Mucosa of descending colon (tissue), 3 donors: ENCODE measurements around the gene KLF15. TPM values are rescaled to one million over a fixed set of nuclear protein-coding genes. Genes with fewer than 3 reads are reported as not detected.
A peak's percentile ranks its signal among the peaks of the same experiment; 100 is the strongest.

ENCODE experiments used
- ATAC-seq: fragments of 200-7000 bp; cut with Tn5 transposase; one replicate; pipeline ENCODE4 v1.9.1; 2020; ENCODE audit warnings: mild to moderate bottlenecking, moderate library complexity
- DNase-seq, 3 donors: peaks; one replicate each; pipeline ENCODE4 v3.0.0-alpha.2; 2020
- H3K36me3 ChIP-seq: fragments of 200-600 bp; one replicate; pipeline ENCODE4 v1.8.0; 2021; ENCODE audit warnings: low read depth, mild to moderate bottlenecking
- H3K4me1 ChIP-seq: fragments of 200-600 bp; one replicate; pipeline ENCODE4 v1.8.0; 2021; ENCODE audit warnings: low read depth, mild to moderate bottlenecking
- H3K4me3 ChIP-seq: fragments of 200-600 bp; one replicate; pipeline ENCODE4 v1.8.0; 2021; ENCODE audit warnings: mild to moderate bottlenecking
- H3K9me3 ChIP-seq: fragments of 200-600 bp; one replicate; pipeline ENCODE4 v1.8.0; 2021; ENCODE audit warnings: mild to moderate bottlenecking
- intact Hi-C, 2 donors: fragments of 100-400 bp; cut with DNase I in 1 of 2; cut with micrococcal nuclease in 1 of 2; formaldehyde crosslinking; loops; one replicate each; pipeline versions ENCODE4 v1.11.0 to v1.11.1; 2022; cut with DNase I, micrococcal nuclease
- total RNA-seq, 3 donors: library from RNA; stranded (reverse); fragmentation: NEBNext Ultra II Directional in 2 of 3; extraction: Animal tissue kit (Norgen Biotek cat#: 25700) in 2 of 3; gene quantifications; one replicate each; pipeline versions ENCODE4 v1.2.1 to v1.2.4, GENCODE V29; 2021 to 2023
- TF ChIP-seq, protein P1 (sequence below): fragments of 200-600 bp; IDR thresholded peaks from one replicate; pipeline ENCODE4 v1.8.0; 2022; ENCODE audit warnings: antibody characterized with exemption, mild to moderate bottlenecking
- donor health status: DM: no; HTN: no; CAD: no; lungs with moderate emphysema.
- donor health status: DM: no; HTN: no; CAD: no.
- donor health status: DM: no; HTN: yes; CAD: no.

KLF15 gene
- total RNA-seq, 3 donors from 2014 or later = 1.3 to 21.9 (median 2.0) TPM

DNA sequence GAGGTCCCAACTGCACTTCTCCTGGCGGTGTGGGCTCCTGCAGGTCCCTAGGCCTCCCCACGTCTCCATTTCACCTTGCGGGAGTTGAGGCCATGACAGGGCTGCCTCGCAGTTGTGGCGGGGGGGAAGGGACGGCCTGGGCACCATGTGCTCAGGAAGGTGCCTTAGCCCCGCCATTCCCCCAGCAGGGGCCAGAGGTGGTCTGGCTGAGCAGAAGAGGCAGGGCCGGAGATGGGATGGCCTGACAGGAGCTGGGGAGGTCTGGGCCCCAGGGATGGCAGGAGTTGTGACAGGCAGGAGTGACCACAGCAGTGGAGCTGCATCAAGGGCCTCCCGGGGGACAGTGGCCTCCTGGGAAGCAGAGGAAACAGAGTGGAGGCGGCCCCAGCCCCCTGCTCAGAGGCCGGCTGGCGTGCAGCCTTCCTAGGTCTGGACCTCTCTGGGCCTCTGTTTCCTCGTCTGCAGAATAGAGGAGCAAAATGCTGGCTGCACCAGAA lies 18.7 kb upstream of the KLF15 start:
- intact Hi-C loops = no loop called here
- DNase-seq (no peak), ATAC-seq (no peak)
- TF ChIP-seq, protein P1, sequence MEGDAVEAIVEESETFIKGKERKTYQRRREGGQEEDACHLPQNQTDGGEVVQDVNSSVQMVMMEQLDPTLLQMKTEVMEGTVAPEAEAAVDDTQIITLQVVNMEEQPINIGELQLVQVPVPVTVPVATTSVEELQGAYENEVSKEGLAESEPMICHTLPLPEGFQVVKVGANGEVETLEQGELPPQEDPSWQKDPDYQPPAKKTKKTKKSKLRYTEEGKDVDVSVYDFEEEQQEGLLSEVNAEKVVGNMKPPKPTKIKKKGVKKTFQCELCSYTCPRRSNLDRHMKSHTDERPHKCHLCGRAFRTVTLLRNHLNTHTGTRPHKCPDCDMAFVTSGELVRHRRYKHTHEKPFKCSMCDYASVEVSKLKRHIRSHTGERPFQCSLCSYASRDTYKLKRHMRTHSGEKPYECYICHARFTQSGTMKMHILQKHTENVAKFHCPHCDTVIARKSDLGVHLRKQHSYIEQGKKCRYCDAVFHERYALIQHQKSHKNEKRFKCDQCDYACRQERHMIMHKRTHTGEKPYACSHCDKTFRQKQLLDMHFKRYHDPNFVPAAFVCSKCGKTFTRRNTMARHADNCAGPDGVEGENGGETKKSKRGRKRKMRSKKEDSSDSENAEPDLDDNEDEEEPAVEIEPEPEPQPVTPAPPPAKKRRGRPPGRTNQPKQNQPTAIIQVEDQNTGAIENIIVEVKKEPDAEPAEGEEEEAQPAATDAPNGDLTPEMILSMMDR = no peak
- Histone ChIP-seq H3K36me3 (no peaks in the 10 kb centered on the region), H3K4me3 (no peak overlapping the region), H3K4me1 (no peaks in the 10 kb centered on the region), H3K9me3 (no peaks in the 10 kb centered on the region)

DNA sequence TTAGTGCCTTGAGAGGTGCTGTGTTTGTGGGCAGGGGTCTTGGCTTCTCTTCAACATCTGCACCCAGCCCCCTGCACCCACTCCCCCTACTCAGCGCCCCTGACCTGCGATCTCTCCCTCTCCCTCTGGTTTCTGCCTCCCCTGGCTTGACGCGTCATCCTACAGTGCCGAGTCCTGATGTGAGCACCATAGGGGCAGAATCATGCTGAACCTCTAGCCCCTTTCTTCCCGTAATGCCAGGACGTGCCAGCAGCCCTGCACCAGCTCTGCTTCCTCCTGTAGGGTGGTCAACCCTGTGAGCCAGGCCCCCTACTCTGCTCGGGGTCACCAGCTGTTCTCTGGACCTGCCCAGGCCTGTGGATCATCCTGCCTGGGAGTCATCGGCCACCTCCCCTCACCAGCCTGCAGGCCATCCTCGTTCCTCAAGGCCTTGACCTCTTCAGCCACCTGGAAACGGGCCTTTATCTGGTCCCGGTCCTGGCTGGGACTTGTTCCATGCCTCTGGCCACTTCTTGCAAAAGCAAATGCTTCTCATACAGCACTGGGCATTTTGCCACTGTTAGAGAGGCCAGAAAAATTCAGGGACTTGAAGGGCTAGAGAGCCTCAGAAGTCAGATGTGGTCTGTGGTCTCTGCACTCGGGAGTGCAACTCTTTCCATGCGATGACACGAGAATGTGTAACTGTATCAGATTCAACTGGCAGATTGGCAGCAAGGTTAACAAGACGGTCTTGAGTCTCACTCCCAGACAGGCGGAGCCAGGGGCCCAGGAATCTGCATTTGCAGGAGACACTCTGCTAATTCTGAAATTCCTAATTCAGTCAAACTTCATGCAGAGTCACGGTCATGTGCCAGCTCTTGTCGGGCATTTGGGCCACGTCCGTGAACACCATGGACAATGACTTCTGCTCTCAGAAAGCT lies 16.7 kb upstream of the KLF15 start:
- H3K9me3 ChIP-seq = no peaks in the 10 kb centered on the region
- H3K36me3 ChIP-seq = no peaks in the 10 kb centered on the region
- intact Hi-C loops = no loop called here
- ATAC-seq (no peak), DNase-seq (peak in 1 of 3 donors; percentile 26)
- TF ChIP-seq, protein P1 = no peak
- no peak overlapping the region for H3K4me3 ChIP-seq
- H3K4me1 ChIP-seq = no peaks in the 10 kb centered on the region

DNA sequence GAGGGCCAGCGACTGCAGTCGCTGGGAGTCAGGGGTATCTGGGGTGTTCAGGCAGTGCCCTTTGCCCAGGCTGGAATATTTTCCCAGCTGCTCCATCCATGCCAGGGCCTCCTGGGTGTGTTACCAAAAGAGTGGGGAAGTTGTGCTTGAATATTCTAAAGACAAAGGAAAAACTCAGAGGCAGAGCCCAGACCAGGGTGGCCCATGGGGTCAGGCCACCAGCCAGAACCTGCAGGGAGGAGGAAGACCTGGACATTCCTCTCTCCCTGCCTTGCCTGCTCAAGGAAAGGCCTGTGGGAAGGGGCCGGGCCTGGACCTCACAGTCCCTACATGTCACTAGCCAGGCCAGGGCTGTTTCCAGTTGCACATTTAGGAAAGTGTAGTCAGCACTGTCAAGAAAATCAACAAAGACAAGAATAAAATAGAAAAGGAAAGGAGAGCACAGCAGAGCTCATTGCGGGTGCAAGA lies 16.0 kb upstream of the KLF15 start:
- TF ChIP-seq, protein P1 = no peak
- Histone ChIP-seq H3K4me1 (no peaks in the 10 kb centered on the region), H3K9me3 (no peaks in the 10 kb centered on the region), H3K36me3 (no peaks in the 10 kb centered on the region), H3K4me3 (no peak overlapping the region)
- intact Hi-C loops = no loop called here
- DNase-seq = peak in 1 of 3 donors; percentile 17
- ATAC-seq = no peak

DNA sequence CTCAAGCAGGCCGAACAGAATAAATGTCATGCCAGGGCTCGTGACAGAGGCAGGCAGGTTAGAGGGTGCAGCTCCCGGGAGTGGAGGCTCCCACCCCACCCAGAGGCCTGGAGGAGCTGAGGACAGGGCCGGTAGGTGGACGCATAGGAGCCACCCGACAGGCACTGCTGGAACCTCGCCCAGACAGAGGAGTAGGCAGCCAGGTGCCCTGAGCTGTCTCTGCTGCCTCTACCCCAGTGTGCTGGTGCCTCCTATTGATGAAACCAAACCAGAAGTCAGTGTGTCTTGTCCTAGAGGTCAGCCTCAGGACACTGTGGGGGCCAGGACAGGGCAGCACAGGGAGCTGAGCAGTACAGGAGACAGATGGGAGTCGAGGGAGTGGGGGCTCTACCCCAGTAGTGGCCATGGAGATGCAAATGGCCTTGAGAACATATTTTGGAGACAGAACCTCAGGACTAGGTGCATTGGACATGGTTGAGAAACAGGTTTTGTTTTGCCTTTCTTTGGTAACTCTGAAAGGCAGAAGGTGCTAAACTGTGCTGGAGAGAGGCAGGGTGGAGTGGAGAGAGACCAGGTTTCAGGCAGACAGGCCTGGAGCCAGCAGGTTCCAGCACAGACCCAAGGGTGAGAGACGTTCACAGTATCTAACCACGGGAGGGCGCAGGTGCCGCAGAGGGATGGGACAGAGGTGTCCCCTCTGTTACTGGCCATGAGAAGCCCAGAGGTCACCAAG lies 15.4 kb upstream of the KLF15 start:
- ATAC-seq (no peak), DNase-seq (peak in 1 of 3 donors; percentile 35)
- Histone ChIP-seq H3K4me1 (no peaks in the 10 kb centered on the region), H3K4me3 (no peak overlapping the region), H3K9me3 (no peaks in the 10 kb centered on the region), H3K36me3 (no peaks in the 10 kb centered on the region)
- TF ChIP-seq, protein P1 = no peak
- intact Hi-C loops = no loop called here

DNA sequence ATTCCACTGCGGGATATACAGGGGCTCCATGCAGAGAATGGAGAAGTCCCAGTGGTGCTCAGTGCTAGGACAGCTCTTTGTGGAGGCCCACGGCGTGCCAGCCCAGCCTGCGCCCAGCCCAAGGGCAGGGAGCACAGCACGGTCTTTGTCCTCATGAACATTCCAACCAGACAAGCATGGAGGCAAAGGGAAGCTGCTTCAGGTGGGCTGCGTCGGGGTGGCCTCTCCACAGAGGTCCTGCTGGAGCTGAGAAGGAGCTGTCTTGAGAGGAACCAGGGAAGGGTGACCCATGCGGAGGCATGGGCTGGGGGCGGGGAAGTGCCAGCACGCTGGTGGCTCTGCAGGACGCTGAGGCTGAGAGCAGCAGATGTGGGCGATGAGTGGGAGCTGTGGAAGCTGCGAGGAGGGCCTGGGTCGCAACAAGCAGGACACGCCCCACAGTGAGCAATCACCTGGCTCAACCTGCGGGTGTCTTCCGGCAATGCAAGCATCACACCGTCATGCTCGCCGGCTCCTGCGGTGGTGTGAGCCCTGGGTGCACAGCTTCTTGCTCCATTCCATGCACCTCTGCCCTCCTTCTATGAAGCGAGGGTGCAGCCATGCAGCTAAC lies 14.0 kb upstream of the KLF15 start:
- Histone ChIP-seq H3K4me1 (no peaks in the 10 kb centered on the region), H3K9me3 (no peaks in the 10 kb centered on the region), H3K36me3 (no peaks in the 10 kb centered on the region), H3K4me3 (no peak overlapping the region)
- DNase-seq (peak in 1 of 3 donors; percentile 31), ATAC-seq (no peak)
- TF ChIP-seq, protein P1 = no peak
- intact Hi-C loops = no loop called here
